Uterus (tissue), 4 donors: ENCODE results near the gene PTH1R. TPM values are rescaled to one million over a fixed set of nuclear protein-coding genes. Genes with fewer than 3 reads are reported as not detected.

Experiments used
- DNase-seq, 2 donors: peaks; one replicate each; pipeline ENCODE4 v3.0.0-alpha.2; 2019 to 2020
- H3K27ac ChIP-seq, 2 donors: fragments of 200-600 bp; sonication (generic); 1 replicate in 1 of 2; 2 replicates in 1 of 2; pipeline ENCODE4 v1.5.1; 2016 to 2018
- H3K27me3 ChIP-seq, 2 donors: fragments of 200-600 bp; sonication (generic); one replicate each; pipeline ENCODE4 v1.5.1; 2018 to 2019; ENCODE audit warnings: control low read depth in 1 of 2
- H3K36me3 ChIP-seq, 2 donors: fragments of 200-600 bp; sonication (generic); one replicate each; pipeline ENCODE4 v1.5.1; 2019; ENCODE audit warnings: control low read depth in 1 of 2
- H3K4me1 ChIP-seq, 2 donors: fragments of 200-600 bp; sonication (generic); one replicate each; pipeline ENCODE4 v1.5.1; 2018 to 2019; ENCODE audit warnings: control low read depth in 1 of 2
- H3K4me3 ChIP-seq, 2 donors: fragments of 200-600 bp; sonication (generic); 1 replicate in 1 of 2; 2 replicates in 1 of 2; pipeline ENCODE4 v1.5.1; 2018 to 2019; ENCODE audit warnings: mild to moderate bottlenecking in 1 of 2
- H3K9me3 ChIP-seq, 2 donors: fragments of 200-600 bp; sonication (generic); one replicate each; pipeline ENCODE4 v1.5.1; 2019; ENCODE audit warnings: control low read depth in 1 of 2
- CTCF ChIP-seq, 4 experiments: fragments of 200-600 bp in 2 of 4; fragments of 450-650 bp in 2 of 4; sonication (generic) in 2 of 4; IDR thresholded peaks; one replicate each; pipeline ENCODE4 v1.5.1; 2016 to 2019; ENCODE audit warnings: antibody characterized with exemption in 4 of 4, mild to moderate bottlenecking in 2 of 4, moderate library complexity in 1 of 4
- POLR2A ChIP-seq, 2 donors: fragments of 450-650 bp; IDR thresholded peaks; one replicate each; pipeline ENCODE4 v1.6.1; 2016; ENCODE audit warnings: antibody characterized with exemption in 2 of 2, mild to moderate bottlenecking in 1 of 2, moderate library complexity in 1 of 2
- intact Hi-C: fragments of 100-400 bp; cut with DNase I; formaldehyde crosslinking; loops from one replicate; pipeline ENCODE4 v1.15.1; 2023; ENCODE audit warnings: low total_unique reads
- total RNA-seq, 4 donors: library from RNA; depleted of rRNA in 3 of 4; stranded (reverse); fragments of >200 nt in 3 of 4; gene quantifications; one replicate each; pipeline versions ENCODE4 v1.1.0 to v1.2.4, GENCODE V29; 2014 to 2023
- donor health status: DM: yes; HTN: yes; CAD: no.

The PTH1R gene
- total RNA-seq, 4 donors from 2014 or later, result 0.51 to 29.9 (median 18.9) TPM

GRCh38 chr3:46880884-46881595 lies 3.5 kb downstream of the PTH1R start:
- Histone ChIP-seq H3K4me1 (peaks cover 0 to 23% of the 10 kb centered on the region in 2 donors), H3K27me3 (no peaks in the 10 kb centered on the region), H3K36me3 (no peaks in the 10 kb centered on the region), H3K4me3 (peak overlapping the region; percentile 53 to 87), H3K27ac (peak overlapping the region; percentile 73 to 92), H3K9me3 (no peaks in the 10 kb centered on the region)
- DNase-seq, result no peak
- TF ChIP-seq CTCF (IDR thresholded peaks at IDR 0.05) (no peak), POLR2A (IDR thresholded peaks at IDR 0.05) (no peak)
- intact Hi-C loops, result no loop called here

GRCh38 chr3:46881596-46882376 lies 4.3 kb downstream of the PTH1R start:
- Histone ChIP-seq H3K4me1 (peaks cover 0 to 23% of the 10 kb centered on the region in 2 donors), H3K4me3 (peak overlapping the region; percentile 53 to 87), H3K27ac (peak overlapping the region; percentile 73 to 92), H3K36me3 (no peaks in the 10 kb centered on the region), H3K27me3 (no peaks in the 10 kb centered on the region), H3K9me3 (no peaks in the 10 kb centered on the region)
- no peak for TF ChIP-seq POLR2A (IDR thresholded peaks at IDR 0.05)
- TF ChIP-seq CTCF (IDR thresholded peaks at IDR 0.05), result no peak
- DNase-seq, result peak; percentile 60 to 69
- intact Hi-C loops, result no loop called here

- DNase-seq, result peak; percentile 55 to 57
- intact Hi-C loops, result no loop called here
- peaks cover 0 to 23% of the 10 kb centered on the region in 2 donors for H3K4me1 ChIP-seq
Measured at GRCh38 chr3:46882377-46883053, 5.0 kb downstream of the PTH1R start.

GRCh38 chr3:46883054-46883829 lies 5.7 kb downstream of the PTH1R start:
- Histone ChIP-seq H3K9me3 (no peaks in the 10 kb centered on the region), H3K4me1 (peaks cover 0 to 23% of the 10 kb centered on the region in 2 donors), H3K27me3 (no peaks in the 10 kb centered on the region), H3K4me3 (peak overlapping the region; percentile 53 to 87), H3K27ac (peak overlapping the region; percentile 73 to 92), H3K36me3 (no peaks in the 10 kb centered on the region)
- intact Hi-C loops, result no loop called here
- no peak for DNase-seq
- no peak for TF ChIP-seq POLR2A (IDR thresholded peaks at IDR 0.05)
- TF ChIP-seq CTCF (IDR thresholded peaks at IDR 0.05), result no peak

More at GRCh38 chr3:46882377-46883053, 5.0 kb downstream of the PTH1R start:
- TF ChIP-seq POLR2A (IDR thresholded peaks at IDR 0.05) (peak in 1 of 2 donors; percentile 26), CTCF (IDR thresholded peaks at IDR 0.05) (no peak)
- Histone ChIP-seq H3K9me3 (no peaks in the 10 kb centered on the region), H3K4me3 (peak overlapping the region; percentile 53 to 87), H3K27ac (peak overlapping the region; percentile 73 to 92), H3K27me3 (no peaks in the 10 kb centered on the region), H3K36me3 (no peaks in the 10 kb centered on the region)
